Activated CD4-positive, alpha-beta memory T cell treated with anti-CD3 and anti-CD28 coated beads for 36 hours (primary cell): ENCODE results near the gene SELENOK. TPM values are rescaled to one million over a fixed set of nuclear protein-coding genes. Genes with fewer than 3 reads are reported as not detected.

Experiments
- CTCF ChIA-PET: fragments of 350-600 bp; sonication (Branson Sonifier 250); formaldehyde crosslinking; loops from one replicate; lab custom pipeline; 2021; ENCODE audit warnings: antibody characterized with exemption, inconsistent platforms; lab: Charles Lee
- POLR2A ChIA-PET: fragments of 350-600 bp; sonication (Branson Sonifier 250); formaldehyde crosslinking; loops from one replicate; lab custom pipeline; 2021; ENCODE audit warnings: antibody characterized with exemption; lab: Charles Lee
- DNase-seq: peaks from one replicate; pipeline ENCODE4 v3.0.0-alpha.2; 2020
- H3K27ac Mint-ChIP-seq: one replicate; pipeline ENCODE4 v1.8.0; 2021; ENCODE audit warnings: mixed read lengths
- H3K27me3 Mint-ChIP-seq: one replicate; pipeline ENCODE4 v1.8.0; 2021; ENCODE audit warnings: mixed read lengths
- H3K36me3 Mint-ChIP-seq: one replicate; pipeline ENCODE4 v1.8.0; 2021; ENCODE audit warnings: mixed read lengths
- H3K4me1 Mint-ChIP-seq: one replicate; pipeline ENCODE4 v1.8.0; 2021; ENCODE audit warnings: low read depth, mixed read lengths
- H3K4me3 Mint-ChIP-seq: one replicate; pipeline ENCODE4 v1.8.0; 2021; ENCODE audit warnings: mild to moderate bottlenecking, mixed read lengths
- H3K9me3 Mint-ChIP-seq: one replicate; pipeline ENCODE4 v1.8.0; 2021; ENCODE audit warnings: mixed read lengths
- intact Hi-C: fragments of 100-400 bp; cut with micrococcal nuclease; formaldehyde crosslinking; loops from one replicate; pipeline ENCODE4 v1.15.1; 2023
- total RNA-seq, 2 experiments: library from RNA; stranded (reverse); gene quantifications; one replicate each; pipeline ENCODE4 v1.2.3, GENCODE V29; 2021

The SELENOK gene
- total RNA-seq, 2 experiments from 2014 or later = 55.3 to 56.4 TPM

DNA sequence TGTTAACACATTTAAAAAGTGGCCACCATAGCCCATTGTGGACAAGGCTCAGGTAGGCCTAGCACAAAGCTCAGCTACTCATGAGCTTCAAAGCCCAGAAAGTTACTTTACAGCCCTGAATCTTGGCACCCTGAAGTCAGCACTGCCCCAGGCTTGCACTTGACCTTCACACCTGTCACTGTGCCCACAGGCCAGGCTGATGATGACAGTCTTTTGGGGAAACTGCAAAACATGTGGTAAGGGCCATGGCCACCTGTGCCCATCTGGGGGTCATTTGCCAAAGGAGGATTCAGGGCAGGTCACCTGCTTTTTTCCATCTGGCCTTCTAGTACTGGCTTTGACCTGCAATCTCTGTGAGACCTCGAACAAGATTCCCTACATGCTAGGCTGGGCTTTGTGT lies 56.4 kb downstream of the SELENOK start:
- POLR2A ChIA-PET = no interaction called here
- peaks cover 2% of the 10 kb centered on the region for H3K27me3 Mint-ChIP-seq
- H3K4me3 Mint-ChIP-seq = no peak overlapping the region
- CTCF ChIA-PET = no interaction called here
- no peaks in the 10 kb centered on the region for H3K9me3 Mint-ChIP-seq
- no peak overlapping the region for H3K27ac Mint-ChIP-seq
- no peak for DNase-seq
- H3K36me3 Mint-ChIP-seq = no peaks in the 10 kb centered on the region
- H3K4me1 Mint-ChIP-seq = no peaks in the 10 kb centered on the region
- intact Hi-C loops = no loop called here

DNA sequence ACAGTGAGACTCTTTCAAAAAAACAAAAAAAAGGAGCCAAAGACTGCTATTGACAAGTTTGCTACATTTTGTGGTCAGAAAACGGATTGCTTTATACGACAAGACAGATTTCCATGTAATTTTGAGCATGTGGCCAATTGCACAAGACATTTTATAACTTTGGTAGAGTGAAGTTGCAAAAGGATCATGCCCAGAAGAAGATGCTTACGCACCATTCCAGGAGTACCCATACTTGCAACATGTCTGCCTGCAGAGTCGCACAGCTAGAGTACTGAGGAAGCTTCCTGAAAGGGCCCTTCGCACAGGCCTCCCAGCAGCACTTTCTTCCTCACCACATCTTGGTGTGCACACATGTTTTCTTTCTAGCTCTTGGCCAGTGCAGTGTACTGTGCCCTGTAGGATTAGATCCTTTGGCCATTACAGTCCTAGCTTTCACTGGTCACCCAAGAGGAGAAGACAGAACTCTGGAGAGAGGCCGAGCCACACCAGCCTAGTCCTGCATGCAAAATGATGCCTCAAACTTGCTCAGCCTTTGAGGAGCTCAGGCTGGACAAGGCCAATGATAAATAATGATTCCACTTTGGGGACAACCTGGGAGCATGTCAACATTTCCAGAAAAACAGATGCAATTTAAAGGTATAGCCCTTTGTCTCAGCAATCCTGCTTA lies 57.1 kb downstream of the SELENOK start:
- H3K4me3 Mint-ChIP-seq = no peak overlapping the region
- ChIA-PET CTCF (no interaction called here), POLR2A (no interaction called here)
- no peak overlapping the region for H3K27ac Mint-ChIP-seq
- intact Hi-C loops = no loop called here
- no peak for DNase-seq
- H3K4me1 Mint-ChIP-seq = no peaks in the 10 kb centered on the region
- H3K9me3 Mint-ChIP-seq = no peaks in the 10 kb centered on the region
- H3K36me3 Mint-ChIP-seq = no peaks in the 10 kb centered on the region
- H3K27me3 Mint-ChIP-seq = peaks cover 2% of the 10 kb centered on the region

Other genes starting within 250 kb of the SELENOK start
- gene CHDH, start 45.4 kb downstream of the SELENOK start, total RNA-seq = under 1 TPM; 0.41 to 0.59 TPM
- 1 to 10 TPM in 1 of 2 experiments, under 1 TPM in 1; 0.92 to 1.1 TPM for gene IL17RB, start 45.3 kb downstream of the SELENOK start, total RNA-seq
- 10 to 100 TPM; 32.0 to 33.1 TPM for gene ACTR8, start 9.7 kb downstream of the SELENOK start, total RNA-seq
- not detected for gene CACNA2D3, start 230.7 kb upstream of the SELENOK start, total RNA-seq